Ovary (tissue), 10 donors: Measurements from ENCODE around the gene CBX8. TPM values are rescaled to one million over a fixed set of nuclear protein-coding genes. Genes with fewer than 3 reads are reported as not detected.

Experiments
- DNase-seq, 5 donors: peaks; one replicate each; pipeline ENCODE4 v3.0.0-alpha.2; 2019 to 2020
- H3K27ac ChIP-seq, 2 donors: fragments of 200-600 bp; one replicate each; pipeline versions ENCODE4 v1.5.1 to v1.8.0; 2019 to 2022
- H3K27me3 ChIP-seq: fragments of 200-600 bp; one replicate; pipeline ENCODE4 v1.8.0; 2022
- H3K36me3 ChIP-seq: fragments of 200-600 bp; sonication (generic); one replicate; pipeline ENCODE4 v1.5.1; 2019
- H3K4me1 ChIP-seq: one replicate; pipeline ENCODE4 v1.8.1; 2013; ENCODE audit warnings: mild to moderate bottlenecking, moderate library complexity; ENCODE audit not compliant: insufficient read depth
- H3K4me3 ChIP-seq: fragments of 200-600 bp; sonication (generic); one replicate; pipeline ENCODE4 v1.5.1; 2017
- H3K9me3 ChIP-seq, 2 donors: fragments of 200-600 bp in 1 of 2; sonication (generic) in 1 of 2; one replicate each; pipeline versions ENCODE4 v1.5.1 to v1.8.1; 2013 to 2019; ENCODE audit warnings: mild to moderate bottlenecking in 1 of 2, moderate library complexity in 1 of 2
- EP300 ChIP-seq: sonication (generic); formaldehyde crosslinking; IDR thresholded peaks from one replicate; pipeline ENCODE4 v1.6.1; 2017; ENCODE audit warnings: antibody characterized with exemption
- POLR2A ChIP-seq: fragments of 450-650 bp; IDR thresholded peaks from one replicate; pipeline ENCODE4 v1.6.1; 2017; ENCODE audit warnings: antibody characterized with exemption, mild to moderate bottlenecking, moderate library complexity
- WGBS, 3 donors: extraction: QIAGEN DNeasy Blood & Tissue Kit in 1 of 3; methylation state at CpG; one replicate each; pipeline versions ENCODE4 v1.1.5 to v1.1.7; 2013 to 2017; 5-methylcytosine and 5-hydroxymethylcytosine counted together
- intact Hi-C, 4 donors: fragments of 100-400 bp; cut with DNase I; formaldehyde crosslinking; loops; one replicate each; pipeline versions ENCODE4 v1.11.0 to v1.15.1; 2022 to 2023
- long read RNA-seq, 3 donors: library from polyadenylated mRNA in 2 of 3; unstranded in 2 of 3; transcript quantifications; one replicate each; pipeline ENCODE4 v2.0.0 and lab custom pipeline, GENCODE V29; 2021 to 2026
- polyA plus RNA-seq, 2 donors: library from polyadenylated mRNA; stranded (reverse); fragments of 200-250 nt in 1 of 2; fragments of 350-450 nt in 1 of 2; fragmentation: Illumina TruSeq in 1 of 2; extraction: RNeasy Lipid Tissue Mini Kit (QIAGEN cat#74804) in 1 of 2; gene quantifications; one replicate each; pipeline ENCODE4 v1.2.3, GENCODE V29; 2013 to 2014
- total RNA-seq, 7 donors: library from RNA; depleted of rRNA in 2 of 7; stranded (reverse); fragments of >200 nt in 2 of 7; fragmentation: NEBNext Ultra II Directional in 3 of 7; extraction: Animal tissue kit (Norgen Biotek cat#: 25700) in 3 of 7; gene quantifications; one replicate each; pipeline versions ENCODE4 v1.1.0 to v1.2.4, GENCODE V29; 2016 to 2023
- TF ChIP-seq, protein P1 (sequence below), 3 donors: fragments of 450-650 bp in 2 of 3; fragments of 200-600 bp in 1 of 3; IDR thresholded peaks; one replicate each; pipeline versions ENCODE4 v1.5.1 to v1.8.0; 2016 to 2022; ENCODE audit warnings: antibody characterized with exemption in 3 of 3, mild to moderate bottlenecking in 1 of 3
- donor health status: DM: no; HTN: no; CAD: no; lungs with moderate emphysema.
- donor health status: DM: no; HTN: no; CAD: no.
- donor health status: Bipolar disorder and iron deficiency.
- donor health status: DM: yes; HTN: yes; CAD: no.
- donor health status: DM: no; HTN: no; CAD: no.
- donor health status: DM: yes; HTN: yes; CAD: no.

CBX8 gene
- total RNA-seq (1 to 10 TPM in 6 of 7 donors, under 1 TPM in 1; 0.60 to 7.0 (median 3.9) TPM), polyA plus RNA-seq (1 to 10 TPM; 1.1 to 3.2 TPM)
- long read RNA-seq, donor 1, partial matches to known transcripts, result 0 of 4 reads
- long read RNA-seq, donor 1, other reads (novel, unspliced or antisense), result 0 of 4 reads
- long read RNA-seq, donor 2, transcript CBX8-201 (5 exons, 3,791 nt), result major isoform, 9 of 9 reads
- long read RNA-seq, donor 2, partial matches to known transcripts, result 0 of 9 reads
- long read RNA-seq, donor 2, other reads (novel, unspliced or antisense), result 0 of 9 reads
- long read RNA-seq, donor 3, partial matches to known transcripts, result 0 of 2 reads
- long read RNA-seq, donor 3, other reads (novel, unspliced or antisense), result 1 of 2 reads

GRCh38 chr17:79796763-79797491 is at the start of gene CBX8:
CBX8 (minus strand) TSS chr17:79797077; CDS start chr17:79796998, 79 bp downstream.
- peak; percentile 50 for TF ChIP-seq EP300
- TF ChIP-seq, protein P1, sequence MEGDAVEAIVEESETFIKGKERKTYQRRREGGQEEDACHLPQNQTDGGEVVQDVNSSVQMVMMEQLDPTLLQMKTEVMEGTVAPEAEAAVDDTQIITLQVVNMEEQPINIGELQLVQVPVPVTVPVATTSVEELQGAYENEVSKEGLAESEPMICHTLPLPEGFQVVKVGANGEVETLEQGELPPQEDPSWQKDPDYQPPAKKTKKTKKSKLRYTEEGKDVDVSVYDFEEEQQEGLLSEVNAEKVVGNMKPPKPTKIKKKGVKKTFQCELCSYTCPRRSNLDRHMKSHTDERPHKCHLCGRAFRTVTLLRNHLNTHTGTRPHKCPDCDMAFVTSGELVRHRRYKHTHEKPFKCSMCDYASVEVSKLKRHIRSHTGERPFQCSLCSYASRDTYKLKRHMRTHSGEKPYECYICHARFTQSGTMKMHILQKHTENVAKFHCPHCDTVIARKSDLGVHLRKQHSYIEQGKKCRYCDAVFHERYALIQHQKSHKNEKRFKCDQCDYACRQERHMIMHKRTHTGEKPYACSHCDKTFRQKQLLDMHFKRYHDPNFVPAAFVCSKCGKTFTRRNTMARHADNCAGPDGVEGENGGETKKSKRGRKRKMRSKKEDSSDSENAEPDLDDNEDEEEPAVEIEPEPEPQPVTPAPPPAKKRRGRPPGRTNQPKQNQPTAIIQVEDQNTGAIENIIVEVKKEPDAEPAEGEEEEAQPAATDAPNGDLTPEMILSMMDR (IDR thresholded peaks at IDR 0.05), result peak in 2 of 3 donors; percentile 30 to 56
- no peak for TF ChIP-seq POLR2A
- H3K4me3 ChIP-seq, result peak within 1 kb of the TSS; percentile 68
- H3K9me3 ChIP-seq, result no peaks in the 10 kb centered on the region
- intact Hi-C loops, result loop anchor here in 2 of 4 donors (5.0 to 10.0 kb wide), 2 partner anchors 45 to 48 kb away; no protein-coding TSS in a partner anchor
- peak within 1 kb of the TSS; percentile 51 to 84 for H3K27ac ChIP-seq
- no peaks in the 10 kb centered on the region for H3K36me3 ChIP-seq
- DNase-seq, result peak; percentile 100
- peaks cover 24% of the 10 kb centered on the region for H3K27me3 ChIP-seq
- H3K4me1 ChIP-seq, result peaks cover 15% of the 10 kb centered on the region
- WGBS, 3 donors, result 1 to 3% (median 1%) methylated on average over 57 to 79 of the region's 79 CpGs

DNA sequence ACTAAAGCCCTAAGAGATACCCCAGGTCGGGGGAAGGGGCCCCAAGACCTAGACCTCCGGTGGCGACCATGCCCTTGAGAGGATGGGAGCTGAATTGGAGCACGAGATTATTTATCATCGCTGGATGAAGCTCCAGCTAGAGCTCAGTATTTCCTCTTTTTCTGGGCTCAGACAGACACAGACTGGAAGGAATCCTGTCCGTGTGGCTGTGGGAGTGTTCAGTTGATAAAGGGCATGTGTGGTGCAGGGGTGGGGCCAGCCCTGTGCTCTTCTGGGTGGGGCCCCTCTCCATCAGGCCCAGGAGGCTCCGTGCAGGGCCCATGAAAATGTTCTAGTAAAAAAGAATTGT is 48.7 kb upstream of the CBX8 start:
- H3K27me3 ChIP-seq, result no peaks in the 10 kb centered on the region
- no peak overlapping the region for H3K4me3 ChIP-seq
- intact Hi-C loops, result loop anchor here in 2 of 4 donors (10.0 kb wide), 2 partner anchors 51 to 129 kb away; partner anchors contain the start of gene CBX8 (in 1 of the 2)
- H3K4me1 ChIP-seq, result peaks cover 5% of the 10 kb centered on the region
- 8 to 22% (median 10%) methylated on average over 7 of the region's 7 CpGs for WGBS, 3 donors
- peak; percentile 47 to 59 (median 51) for DNase-seq
- H3K9me3 ChIP-seq, result no peaks in the 10 kb centered on the region
- TF ChIP-seq, protein P1 (IDR thresholded peaks at IDR 0.05), result no peak
- TF ChIP-seq POLR2A, result no peak
- no peak for TF ChIP-seq EP300
- H3K36me3 ChIP-seq, result no peaks in the 10 kb centered on the region
- H3K27ac ChIP-seq, result peak overlapping the region; percentile 61 to 84

- H3K9me3 ChIP-seq, result no peaks in the 10 kb centered on the region
- H3K4me1 ChIP-seq, result peaks cover 7% of the 10 kb centered on the region
- intact Hi-C loops, result loop anchor here in 3 of 4 donors (5.0 to 10.0 kb wide), 5 partner anchors 48 to 147 kb away; partner anchors contain the start of gene CBX8 (in 2 of the 3)
Measured at GRCh38 chr17:79844869-79845600, 48.2 kb upstream of the CBX8 start.

More at GRCh38 chr17:79844869-79845600, 48.2 kb upstream of the CBX8 start:
- Histone ChIP-seq H3K27me3 (no peaks in the 10 kb centered on the region), H3K27ac (peak overlapping the region; percentile 61 to 84), H3K36me3 (no peaks in the 10 kb centered on the region), H3K4me3 (peak overlapping the region; percentile 46)
- WGBS, 3 donors, result 1 to 2% (median 1%) methylated on average over 33 to 38 of the region's 38 CpGs
- DNase-seq, result peak; percentile 62 to 82 (median 78)
- TF ChIP-seq, protein P1 (IDR thresholded peaks at IDR 0.05), result peak; percentile 48 to 63 (median 53)
- no peak for TF ChIP-seq EP300
